Gastrocnemius medialis (tissue), 4 donors: ENCODE data around the gene SLC25A1.

Source experiments
- POLR2A ChIP-seq, 2 donors: fragments of 450-650 bp; IDR thresholded peaks; one replicate each; pipeline ENCODE4 v1.6.1; 2017; ENCODE audit warnings: antibody characterized with exemption in 2 of 2, mild to moderate bottlenecking in 2 of 2, moderate library complexity in 2 of 2
- TF ChIP-seq, protein P1 (sequence below), 5 experiments: fragments of 450-650 bp in 3 of 5; fragments of 200-600 bp in 2 of 5; sonication (generic) in 2 of 5; IDR thresholded peaks in 4 of 5; conservative IDR thresholded peaks in 1 of 5; 1 replicate in 4 of 5; 2 replicates in 1 of 5; pipeline ENCODE4 v1.5.1; 2016 to 2019; ENCODE audit warnings: antibody characterized with exemption in 5 of 5, mild to moderate bottlenecking in 3 of 5, moderate library complexity in 3 of 5

GRCh38 chr22:19175602-19176174, 2.8 kb downstream of the SLC25A1 start:
- TF ChIP-seq, protein P1, sequence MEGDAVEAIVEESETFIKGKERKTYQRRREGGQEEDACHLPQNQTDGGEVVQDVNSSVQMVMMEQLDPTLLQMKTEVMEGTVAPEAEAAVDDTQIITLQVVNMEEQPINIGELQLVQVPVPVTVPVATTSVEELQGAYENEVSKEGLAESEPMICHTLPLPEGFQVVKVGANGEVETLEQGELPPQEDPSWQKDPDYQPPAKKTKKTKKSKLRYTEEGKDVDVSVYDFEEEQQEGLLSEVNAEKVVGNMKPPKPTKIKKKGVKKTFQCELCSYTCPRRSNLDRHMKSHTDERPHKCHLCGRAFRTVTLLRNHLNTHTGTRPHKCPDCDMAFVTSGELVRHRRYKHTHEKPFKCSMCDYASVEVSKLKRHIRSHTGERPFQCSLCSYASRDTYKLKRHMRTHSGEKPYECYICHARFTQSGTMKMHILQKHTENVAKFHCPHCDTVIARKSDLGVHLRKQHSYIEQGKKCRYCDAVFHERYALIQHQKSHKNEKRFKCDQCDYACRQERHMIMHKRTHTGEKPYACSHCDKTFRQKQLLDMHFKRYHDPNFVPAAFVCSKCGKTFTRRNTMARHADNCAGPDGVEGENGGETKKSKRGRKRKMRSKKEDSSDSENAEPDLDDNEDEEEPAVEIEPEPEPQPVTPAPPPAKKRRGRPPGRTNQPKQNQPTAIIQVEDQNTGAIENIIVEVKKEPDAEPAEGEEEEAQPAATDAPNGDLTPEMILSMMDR (IDR thresholded peaks at IDR 0.05 in 4 of 5, conservative IDR thresholded peaks at IDR 0.05 in 1 of 5), result no peak
- no peak for TF ChIP-seq POLR2A (IDR thresholded peaks at IDR 0.05)
